Panc1 (cell line): ENCODE results near the gene SUGCT. TPM values are rescaled to one million over a fixed set of nuclear protein-coding genes. Genes with fewer than 3 reads are reported as not detected.

Experiments used
- ATAC-seq: fragments of 200-7000 bp; cut with Tn5 transposase; 2 replicates; pipeline ENCODE4 v1.9.1; 2020; ENCODE audit warnings: mild to moderate bottlenecking, moderate library complexity
- BruUV-seq: library from RNA; stranded (reverse); fragments of 400-500 nt; replicated peaks from 2 replicates; lab custom pipeline; 2021; lab: Mats Ljungman, UMichigan
- CTCF ChIA-PET: fragments of 300-600 bp; sonication (Branson Sonifier 250); formaldehyde crosslinking; loops from one replicate; lab custom pipeline; 2022; ENCODE audit warnings: antibody characterized with exemption; lab: Charles Lee
- POLR2A ChIA-PET: fragments of 300-600 bp; sonication (Branson Sonifier 250); formaldehyde crosslinking; loops from one replicate; lab custom pipeline; 2022; ENCODE audit warnings: antibody characterized with exemption; lab: Charles Lee
- DNase-seq: peaks from one replicate; pipeline ENCODE4 v3.0.0-alpha.2; 2010; ENCODE audit warnings: low read depth, low spot score
- H3K27ac ChIP-seq: 2 replicates; pipeline ENCODE4 v1.5.1; 2011; ENCODE audit warnings: mild to moderate bottlenecking, low read length, inconsistent platforms
- H3K27me3 ChIP-seq: fragments of 200-500 bp; sonication (Bioruptor generic); 2 replicates; pipeline ENCODE4 v1.6.0; 2014; ENCODE audit warnings: low read length, inconsistent platforms; ENCODE audit not compliant: control insufficient read depth, insufficient read depth
- H3K36me3 ChIP-seq: fragments of 200-500 bp; sonication (Bioruptor generic); 2 replicates; pipeline ENCODE4 v1.5.1; 2014; ENCODE audit warnings: inconsistent platforms, mild to moderate bottlenecking, low read length, moderate library complexity; ENCODE audit not compliant: control insufficient read depth, insufficient read depth
- H3K4me1 ChIP-seq: 2 replicates; pipeline ENCODE4 v1.5.1; 2011; ENCODE audit warnings: inconsistent platforms, mild to moderate bottlenecking, low read length, moderate library complexity; ENCODE audit not compliant: control insufficient read depth, insufficient read depth
- H3K4me3 ChIP-seq, 2 experiments: 2 replicates each; pipeline ENCODE4 v1.5.1; 2011 to 2012; ENCODE audit warnings: low read depth in 2 of 2, low read length in 2 of 2, mild to moderate bottlenecking in 2 of 2, inconsistent platforms in 1 of 2, moderate library complexity in 1 of 2
- H3K9me3 ChIP-seq: fragments of 200-500 bp; sonication (Bioruptor generic); 2 replicates; pipeline ENCODE4 v1.5.1; 2014; ENCODE audit warnings: low read depth, mild to moderate bottlenecking, inconsistent platforms, low read length, moderate library complexity; ENCODE audit not compliant: control insufficient read depth, insufficient read depth
- POLR2AphosphoS5 ChIP-seq: IDR thresholded peaks from 2 replicates; pipeline ENCODE4 v1.6.1; 2012; ENCODE audit warnings: mild to moderate bottlenecking, low read depth, low read length, moderate library complexity
- SIN3A ChIP-seq: IDR thresholded peaks from 2 replicates; pipeline ENCODE4 v1.6.1; 2012; ENCODE audit warnings: low read depth, mild to moderate bottlenecking, low read length, moderate library complexity, borderline replicate concordance; ENCODE audit not compliant: insufficient read depth
- TCF7L2 ChIP-seq: IDR thresholded peaks from 2 replicates; pipeline ENCODE4 v1.6.1; 2011; ENCODE audit warnings: mild to moderate bottlenecking, low read depth, low read length, inconsistent platforms
- in situ Hi-C: cut with HindIII; loops from 2 replicates; pipeline ENCODE4 v1.10.0; 2016; ENCODE audit warnings: low sequenced_read_pairs, low pct_unique_long_range_greater_than_20kb
- intact Hi-C: fragments of 100-400 bp; cut with micrococcal nuclease; formaldehyde crosslinking; loops from one replicate; pipeline ENCODE4 v1.10.0; 2022; ENCODE audit not compliant: unreplicated experiment
- total RNA-seq: library from RNA; stranded (reverse); gene quantifications from one replicate; pipeline ENCODE4 v1.2.1, GENCODE V29; 2021; ENCODE audit not compliant: unreplicated experiment
- TF ChIP-seq, protein P1 (sequence below): fragments of 450-650 bp; IDR thresholded peaks from 2 replicates; pipeline ENCODE4 v1.5.1; 2017; ENCODE audit warnings: mild to moderate bottlenecking
- TF ChIP-seq, protein P2 (sequence below), 2 experiments: IDR thresholded peaks; 2 replicates each; pipeline ENCODE4 v1.6.1; 2011 to 2012; ENCODE audit warnings: low read depth in 2 of 2, control low read depth in 1 of 2, low read length in 1 of 2, mild to moderate bottlenecking in 1 of 2, moderate library complexity in 1 of 2; ENCODE audit not compliant: insufficient read depth in 1 of 2

Gene SUGCT
- total RNA-seq, 1 experiment from 2014 or later = 3.1 TPM

DNA sequence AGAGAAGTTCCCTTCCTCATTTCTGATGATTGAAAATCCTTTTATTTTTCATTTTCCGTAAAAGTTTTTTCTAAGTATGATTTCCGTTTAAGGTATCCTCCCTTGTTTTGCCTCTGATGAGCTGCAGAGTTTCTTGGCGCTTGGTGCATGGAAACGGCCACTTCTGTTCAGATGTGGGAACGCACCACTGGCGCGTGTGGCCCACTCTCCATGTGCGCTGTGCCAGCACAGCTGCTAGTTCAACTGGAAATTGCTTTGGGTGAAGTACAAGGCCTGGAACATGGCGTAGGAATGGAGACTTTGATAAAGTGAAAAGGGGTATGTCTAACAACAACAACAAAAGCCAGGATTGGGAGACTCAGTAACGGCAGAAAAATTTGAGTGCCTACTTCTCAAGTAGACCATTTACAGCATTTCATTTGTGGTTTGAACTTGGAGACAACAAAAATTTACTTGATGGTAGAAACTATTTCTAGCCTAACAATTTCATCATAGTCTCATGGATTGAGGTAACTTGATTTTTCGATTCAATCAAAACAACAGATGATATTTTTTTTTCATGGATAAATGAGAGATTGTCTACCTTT lies 364.2 kb downstream of the SUGCT start:
- in situ Hi-C loops = no loop called here

DNA sequence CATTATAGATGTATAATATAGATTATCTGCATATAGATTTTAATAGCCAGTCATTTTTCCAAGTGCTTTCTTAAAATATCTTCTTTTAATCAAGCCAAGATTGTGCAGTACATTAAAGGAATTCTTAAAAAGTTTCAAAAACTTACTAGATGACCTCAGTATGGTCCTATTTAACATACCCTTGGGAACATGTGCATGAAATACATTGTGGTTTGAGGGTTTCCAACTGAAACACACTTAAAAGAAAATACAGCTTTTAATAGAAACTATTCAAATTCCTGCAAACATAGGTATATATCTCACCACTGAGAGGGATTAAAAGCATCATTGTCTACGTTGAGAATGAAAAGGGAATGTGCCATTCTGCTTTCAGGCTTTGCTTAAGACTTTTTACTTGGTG lies 364.9 kb downstream of the SUGCT start:
- CTCF ChIA-PET = no interaction called here
- intact Hi-C loops (no loop called here), in situ Hi-C loops (no loop called here)
- Histone ChIP-seq H3K27me3 (no peaks in the 10 kb centered on the region), H3K4me3 (no peak overlapping the region), H3K36me3 (no peaks in the 10 kb centered on the region), H3K4me1 (no peaks in the 10 kb centered on the region), H3K9me3 (no peaks in the 10 kb centered on the region), H3K27ac (no peak overlapping the region)
- BruUV-seq = no TSS peak
- no peak for DNase-seq
- POLR2A ChIA-PET = no interaction called here
- no peak for ATAC-seq
- TF ChIP-seq, protein P1, sequence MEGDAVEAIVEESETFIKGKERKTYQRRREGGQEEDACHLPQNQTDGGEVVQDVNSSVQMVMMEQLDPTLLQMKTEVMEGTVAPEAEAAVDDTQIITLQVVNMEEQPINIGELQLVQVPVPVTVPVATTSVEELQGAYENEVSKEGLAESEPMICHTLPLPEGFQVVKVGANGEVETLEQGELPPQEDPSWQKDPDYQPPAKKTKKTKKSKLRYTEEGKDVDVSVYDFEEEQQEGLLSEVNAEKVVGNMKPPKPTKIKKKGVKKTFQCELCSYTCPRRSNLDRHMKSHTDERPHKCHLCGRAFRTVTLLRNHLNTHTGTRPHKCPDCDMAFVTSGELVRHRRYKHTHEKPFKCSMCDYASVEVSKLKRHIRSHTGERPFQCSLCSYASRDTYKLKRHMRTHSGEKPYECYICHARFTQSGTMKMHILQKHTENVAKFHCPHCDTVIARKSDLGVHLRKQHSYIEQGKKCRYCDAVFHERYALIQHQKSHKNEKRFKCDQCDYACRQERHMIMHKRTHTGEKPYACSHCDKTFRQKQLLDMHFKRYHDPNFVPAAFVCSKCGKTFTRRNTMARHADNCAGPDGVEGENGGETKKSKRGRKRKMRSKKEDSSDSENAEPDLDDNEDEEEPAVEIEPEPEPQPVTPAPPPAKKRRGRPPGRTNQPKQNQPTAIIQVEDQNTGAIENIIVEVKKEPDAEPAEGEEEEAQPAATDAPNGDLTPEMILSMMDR = no peak
- no peak for TF ChIP-seq TCF7L2
- TF ChIP-seq, protein P2, sequence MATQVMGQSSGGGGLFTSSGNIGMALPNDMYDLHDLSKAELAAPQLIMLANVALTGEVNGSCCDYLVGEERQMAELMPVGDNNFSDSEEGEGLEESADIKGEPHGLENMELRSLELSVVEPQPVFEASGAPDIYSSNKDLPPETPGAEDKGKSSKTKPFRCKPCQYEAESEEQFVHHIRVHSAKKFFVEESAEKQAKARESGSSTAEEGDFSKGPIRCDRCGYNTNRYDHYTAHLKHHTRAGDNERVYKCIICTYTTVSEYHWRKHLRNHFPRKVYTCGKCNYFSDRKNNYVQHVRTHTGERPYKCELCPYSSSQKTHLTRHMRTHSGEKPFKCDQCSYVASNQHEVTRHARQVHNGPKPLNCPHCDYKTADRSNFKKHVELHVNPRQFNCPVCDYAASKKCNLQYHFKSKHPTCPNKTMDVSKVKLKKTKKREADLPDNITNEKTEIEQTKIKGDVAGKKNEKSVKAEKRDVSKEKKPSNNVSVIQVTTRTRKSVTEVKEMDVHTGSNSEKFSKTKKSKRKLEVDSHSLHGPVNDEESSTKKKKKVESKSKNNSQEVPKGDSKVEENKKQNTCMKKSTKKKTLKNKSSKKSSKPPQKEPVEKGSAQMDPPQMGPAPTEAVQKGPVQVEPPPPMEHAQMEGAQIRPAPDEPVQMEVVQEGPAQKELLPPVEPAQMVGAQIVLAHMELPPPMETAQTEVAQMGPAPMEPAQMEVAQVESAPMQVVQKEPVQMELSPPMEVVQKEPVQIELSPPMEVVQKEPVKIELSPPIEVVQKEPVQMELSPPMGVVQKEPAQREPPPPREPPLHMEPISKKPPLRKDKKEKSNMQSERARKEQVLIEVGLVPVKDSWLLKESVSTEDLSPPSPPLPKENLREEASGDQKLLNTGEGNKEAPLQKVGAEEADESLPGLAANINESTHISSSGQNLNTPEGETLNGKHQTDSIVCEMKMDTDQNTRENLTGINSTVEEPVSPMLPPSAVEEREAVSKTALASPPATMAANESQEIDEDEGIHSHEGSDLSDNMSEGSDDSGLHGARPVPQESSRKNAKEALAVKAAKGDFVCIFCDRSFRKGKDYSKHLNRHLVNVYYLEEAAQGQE (IDR thresholded peaks at IDR 0.05; ENCODE audit: insufficient read depth in 1 of 2, low read depth in 2 of 2, low read length in 1 of 2) = no peak

More for the DNA sequence above, 364.2 kb downstream of the SUGCT start:
- no TSS peak for BruUV-seq
- H3K27ac ChIP-seq = no peak overlapping the region
- H3K4me3 ChIP-seq = no peak overlapping the region
- ChIA-PET CTCF (no interaction called here), POLR2A (no interaction called here)
- H3K9me3 ChIP-seq = no peaks in the 10 kb centered on the region
- DNase-seq (no peak), ATAC-seq (no peak)
- no peaks in the 10 kb centered on the region for H3K36me3 ChIP-seq
- TF ChIP-seq, protein P1 = no peak
- TF ChIP-seq, protein P2 (IDR thresholded peaks at IDR 0.05; ENCODE audit: insufficient read depth in 1 of 2, low read depth in 2 of 2, low read length in 1 of 2) = no peak
- TF ChIP-seq POLR2AphosphoS5 = no peak
- TF ChIP-seq TCF7L2 = no peak
- TF ChIP-seq SIN3A = no peak
- H3K27me3 ChIP-seq = no peaks in the 10 kb centered on the region
- intact Hi-C loops = no loop called here
- no peaks in the 10 kb centered on the region for H3K4me1 ChIP-seq
